Thyroid gland (tissue), 4 donors: Measurements from ENCODE around the gene FARS2.

Experiments
- CTCF ChIP-seq, 6 experiments: fragments of 200-600 bp in 3 of 6; fragments of 450-650 bp in 3 of 6; sonication (generic) in 3 of 6; IDR thresholded peaks; one replicate each; pipeline ENCODE4 v1.5.1; 2016 to 2019; ENCODE audit warnings: antibody characterized with exemption in 6 of 6, mild to moderate bottlenecking in 2 of 6, inconsistent platforms in 1 of 6, moderate library complexity in 1 of 6
- POLR2A ChIP-seq, 2 donors: fragments of 450-650 bp; IDR thresholded peaks; one replicate each; pipeline ENCODE4 v1.6.1; 2017; ENCODE audit warnings: antibody characterized with exemption in 2 of 2, mild to moderate bottlenecking in 2 of 2, moderate library complexity in 1 of 2

- TF ChIP-seq CTCF (IDR thresholded peaks at IDR 0.05) (no peak), POLR2A (IDR thresholded peaks at IDR 0.05) (no peak)
Observed at GRCh38 chr6:5567890-5568289, 306.6 kb downstream of the FARS2 start.
